H1 (cell line): ENCODE data around the gene UBE3A. TPM values are rescaled to one million over a fixed set of nuclear protein-coding genes. Genes with fewer than 3 reads are reported as not detected.

Source experiments
- CTCF ChIA-PET: fragments of 300-600 bp; sonication (Branson Sonifier 250); formaldehyde crosslinking; loops from one replicate; lab custom pipeline; 2021; ENCODE audit not compliant: partially characterized antibody; lab: Charles Lee
- POLR2A ChIA-PET: fragments of 300-600 bp; sonication (Branson Sonifier 250); formaldehyde crosslinking; loops from one replicate; lab custom pipeline; 2021; ENCODE audit warnings: inconsistent platforms; ENCODE audit not compliant: partially characterized antibody; lab: Charles Lee
- DNase-seq, 2 experiments: peaks; one replicate each; pipeline versions ENCODE4 v3.0.0 to v3.0.0-alpha.2; 2010 to 2022; ENCODE audit warnings: low spot score in 2 of 2, low read depth in 1 of 2, mixed read lengths in 1 of 2
- FAIRE-seq: peaks from 2 replicates; lab custom pipeline; 2011; peaks lifted over from hg19 to GRCh38; lab: Jason Lieb, UNC
- H2AFZ ChIP-seq: 2 replicates; pipeline ENCODE4 v1.8.1; 2012; ENCODE audit warnings: low read length, inconsistent platforms
- H2AK5ac ChIP-seq: 2 replicates; pipeline ENCODE4 v1.6.1; 2013; ENCODE audit warnings: low read depth, low read length
- H2BK120ac ChIP-seq: replicated peaks from 2 replicates; pipeline ENCODE3; 2013; ENCODE audit warnings: low read depth, low read length, inconsistent platforms
- H2BK12ac ChIP-seq: 2 replicates; pipeline ENCODE4 v1.6.1; 2013; ENCODE audit warnings: low read depth, low read length
- H2BK15ac ChIP-seq: 2 replicates; pipeline ENCODE4 v1.6.1; 2013; ENCODE audit warnings: low read length
- H2BK20ac ChIP-seq: 2 replicates; pipeline ENCODE4 v1.6.1; 2013; ENCODE audit warnings: low read length
- H2BK5ac ChIP-seq: 2 replicates; pipeline ENCODE4 v1.6.1; 2013; ENCODE audit warnings: low read depth, low read length
- H3K14ac ChIP-seq: 2 replicates; pipeline ENCODE4 v1.6.1; 2013; ENCODE audit warnings: inconsistent platforms; ENCODE audit not compliant: insufficient read length
- H3K18ac ChIP-seq: 2 replicates; pipeline ENCODE4 v1.6.1; 2013; ENCODE audit warnings: low read length; ENCODE audit errors: extremely low read depth
- H3K23ac ChIP-seq: 2 replicates; pipeline ENCODE4 v1.6.1; 2013; ENCODE audit warnings: inconsistent platforms; ENCODE audit not compliant: insufficient read length
- H3K23me2 ChIP-seq: 2 replicates; pipeline ENCODE4 v1.6.1; 2013; ENCODE audit warnings: low read depth, low read length
- H3K27ac ChIP-seq: 2 replicates; pipeline ENCODE4 v1.6.1; 2011; ENCODE audit warnings: low read depth, low read length, inconsistent platforms
- H3K27me3 ChIP-seq, 4 experiments: replicated peaks in 1 of 4; 1 replicate in 1 of 4; 2 replicates in 3 of 4; pipeline versions ENCODE4 v1.6.1 to v1.8.1; 2011 to 2013; ENCODE audit warnings: low read length in 3 of 4, mild to moderate bottlenecking in 3 of 4, inconsistent platforms in 2 of 4, mixed read lengths in 2 of 4, moderate library complexity in 1 of 4; ENCODE audit not compliant: control insufficient read depth in 3 of 4, insufficient read depth in 3 of 4; ENCODE audit errors: extremely low read depth in 1 of 4
- H3K36me3 ChIP-seq, 4 experiments: 2 replicates each; pipeline versions ENCODE4 v1.6.1 to v1.8.1; 2011 to 2013; ENCODE audit warnings: mild to moderate bottlenecking in 4 of 4, low read length in 3 of 4, moderate library complexity in 2 of 4, control low read depth in 1 of 4, inconsistent platforms in 1 of 4; ENCODE audit not compliant: insufficient read depth in 4 of 4, control insufficient read depth in 2 of 4
- H3K4ac ChIP-seq: replicated peaks from 2 replicates; pipeline ENCODE3; 2013; ENCODE audit warnings: low read length, low read depth, mixed read lengths, inconsistent platforms; ENCODE audit not compliant: insufficient read length
- H3K4me1 ChIP-seq, 4 experiments: replicated peaks in 1 of 4; 1 replicate in 1 of 4; 2 replicates in 3 of 4; pipeline versions ENCODE4 v1.6.1 to v1.8.1; 2011 to 2013; ENCODE audit warnings: low read length in 3 of 4, inconsistent platforms in 2 of 4, mixed read lengths in 1 of 4; ENCODE audit not compliant: insufficient read depth in 4 of 4, control insufficient read depth in 3 of 4
- H3K4me2 ChIP-seq, 2 experiments: 2 replicates each; pipeline versions ENCODE4 v1.6.1 to v1.8.1; 2011 to 2013; ENCODE audit warnings: low read depth in 2 of 2, low read length in 2 of 2, control low read depth in 1 of 2, inconsistent platforms in 1 of 2, mild to moderate bottlenecking in 1 of 2; ENCODE audit not compliant: insufficient read depth in 1 of 2
- H3K4me3 ChIP-seq, 4 experiments: fragments of 200-600, 300-600 bp in 1 of 4; sonication (generic), shearing (Covaris generic), sonication (Bioruptor Twin) in 1 of 4; 2 replicates each; pipeline versions ENCODE4 v1.5.1 to v1.8.1; 2011 to 2016; ENCODE audit warnings: low read length in 4 of 4, low read depth in 3 of 4, control low read depth in 2 of 4, inconsistent platforms in 2 of 4, mild to moderate bottlenecking in 2 of 4, mixed read lengths in 1 of 4, moderate library complexity in 1 of 4; ENCODE audit not compliant: insufficient read depth in 2 of 4; ENCODE audit errors: extremely low read depth in 1 of 4
- H3K56ac ChIP-seq: replicated peaks from 2 replicates; pipeline ENCODE3; 2013; ENCODE audit warnings: low read depth, mild to moderate bottlenecking, mixed read lengths, low read length, inconsistent platforms; ENCODE audit not compliant: insufficient read length
- H3K79me1 ChIP-seq: 2 replicates; pipeline ENCODE4 v1.6.1; 2013; ENCODE audit warnings: low read depth, low read length, control low read depth
- H3K79me2 ChIP-seq, 2 experiments: 2 replicates each; pipeline versions ENCODE4 v1.6.1 to v1.8.1; 2012 to 2013; ENCODE audit warnings: low read length in 2 of 2, mild to moderate bottlenecking in 2 of 2, inconsistent platforms in 1 of 2; ENCODE audit not compliant: insufficient read depth in 2 of 2, control insufficient read depth in 1 of 2
- H3K9ac ChIP-seq, 4 experiments: replicated peaks in 1 of 4; 1 replicate in 1 of 4; 2 replicates in 3 of 4; pipeline versions ENCODE4 v1.6.1 to v1.8.1; 2011 to 2013; ENCODE audit warnings: low read depth in 3 of 4, low read length in 3 of 4, control low read depth in 2 of 4, mild to moderate bottlenecking in 2 of 4, moderate library complexity in 2 of 4, inconsistent platforms in 1 of 4; ENCODE audit errors: extremely low read depth in 1 of 4
- H3K9me3 ChIP-seq, 2 experiments: 2 replicates each; pipeline versions ENCODE4 v1.6.1 to v1.8.1; 2012 to 2013; ENCODE audit warnings: mild to moderate bottlenecking in 2 of 2, moderate library complexity in 2 of 2, control low read depth in 1 of 2, inconsistent platforms in 1 of 2, low read depth in 1 of 2, low read length in 1 of 2, mixed read lengths in 1 of 2; ENCODE audit not compliant: insufficient read depth in 2 of 2
- H4K20me1 ChIP-seq, 2 experiments: replicated peaks in 1 of 2; 2 replicates each; pipeline versions ENCODE3 to v1.8.1; 2011 to 2013; ENCODE audit warnings: inconsistent platforms in 2 of 2, low read length in 2 of 2, mild to moderate bottlenecking in 1 of 2; ENCODE audit not compliant: insufficient read depth in 2 of 2, control insufficient read depth in 1 of 2
- H4K5ac ChIP-seq: 2 replicates; pipeline ENCODE4 v1.6.1; 2013; ENCODE audit warnings: low read length, low read depth, mixed read lengths, inconsistent platforms; ENCODE audit not compliant: insufficient read length
- H4K8ac ChIP-seq: 2 replicates; pipeline ENCODE4 v1.8.0; 2013; ENCODE audit warnings: mild to moderate bottlenecking, moderate library complexity, low read length, inconsistent platforms; ENCODE audit not compliant: insufficient read depth; ENCODE audit errors: extremely low read depth
- H4K91ac ChIP-seq: replicated peaks from 2 replicates; pipeline ENCODE3; 2013; ENCODE audit warnings: low read length, mixed read lengths, inconsistent platforms; ENCODE audit not compliant: insufficient read length
- ASH2L ChIP-seq: fragments of 200-600, 300-600 bp; sonication (generic); IDR thresholded peaks from one replicate; pipeline ENCODE4 v1.7.1; 2017; ENCODE audit warnings: low read length
- ATF3 ChIP-seq: IDR thresholded peaks from 2 replicates; pipeline ENCODE4 v1.6.1; 2011; ENCODE audit warnings: low read depth, mild to moderate bottlenecking, low read length; ENCODE audit not compliant: insufficient read depth
- CBX8 ChIP-seq: fragments of 300-800, 300-1000 bp; sonication (generic); IDR thresholded peaks from 2 replicates; pipeline ENCODE4 v1.7.1; 2016; ENCODE audit warnings: low read depth, low read length, borderline replicate concordance
- CREB1 ChIP-seq: IDR thresholded peaks from 2 replicates; pipeline ENCODE4 v1.6.1; 2012; ENCODE audit warnings: inconsistent platforms
- E2F6 ChIP-seq: IDR thresholded peaks from 2 replicates; pipeline ENCODE4 v1.6.1; 2012; ENCODE audit warnings: inconsistent platforms
- EP300 ChIP-seq, 2 experiments: IDR thresholded peaks; 1 replicate in 1 of 2; 2 replicates in 1 of 2; pipeline ENCODE4 v1.6.1; 2011 to 2012; ENCODE audit warnings: low read depth in 2 of 2, low read length in 2 of 2, mild to moderate bottlenecking in 2 of 2, borderline replicate concordance in 1 of 2, inconsistent platforms in 1 of 2, moderate library complexity in 1 of 2
- RBBP5 ChIP-seq: IDR thresholded peaks from 2 replicates; pipeline ENCODE4 v1.7.1; 2012; ENCODE audit warnings: low read depth, mild to moderate bottlenecking, inconsistent platforms, low read length, moderate library complexity, borderline replicate concordance
- RFX5 ChIP-seq: IDR thresholded peaks from 2 replicates; pipeline ENCODE4 v1.6.1; 2011; ENCODE audit warnings: low read depth, low read length, improper control_type of control experiment, borderline replicate concordance
- RNF2 ChIP-seq: fragments of 200-900, 300-1000 bp; sonication (generic); IDR thresholded peaks from 2 replicates; pipeline ENCODE4 v1.7.1; 2016; ENCODE audit warnings: borderline replicate concordance, low read depth, mild to moderate bottlenecking, antibody characterized with exemption, low read length; ENCODE audit not compliant: poor library complexity, severe bottlenecking; ENCODE audit errors: missing control alignments
- RXRA ChIP-seq: IDR thresholded peaks from 2 replicates; pipeline ENCODE4 v1.6.1; 2011; ENCODE audit warnings: low read depth, mild to moderate bottlenecking, low read length, moderate library complexity; ENCODE audit not compliant: insufficient read depth
- SP1 ChIP-seq: IDR thresholded peaks from 2 replicates; pipeline ENCODE4 v1.6.1; 2011; ENCODE audit warnings: low read depth, low read length
- SP4 ChIP-seq: IDR thresholded peaks from 2 replicates; pipeline ENCODE4 v1.6.1; 2012; ENCODE audit warnings: low read length, inconsistent platforms
- TAF1 ChIP-seq: IDR thresholded peaks from 2 replicates; pipeline ENCODE4 v1.6.1; 2011; ENCODE audit warnings: mild to moderate bottlenecking, low read depth, low read length
- ZNF274 ChIP-seq: IDR thresholded peaks from 2 replicates; pipeline ENCODE4 v1.7.0; 2012; ENCODE audit warnings: low read length, borderline replicate concordance; ENCODE audit errors: extremely low read depth
- polyA plus RNA-seq, 7 experiments: library from polyadenylated mRNA; depleted of rRNA in 3 of 7; stranded (reverse) in 5 of 7; unstranded in 2 of 7; fragments of >200 nt in 5 of 7; fragments of 200-250 nt in 2 of 7; gene quantifications; 1 replicate in 5 of 7; 2 replicates in 1 of 7; 4 replicates in 1 of 7; pipeline versions ENCODE4 v1.2.1 to v1.2.3, GENCODE V29; 2011 to 2013; ENCODE audit warnings: missing spikeins in 2 of 7, mixed read lengths in 2 of 7
- total RNA-seq: library from RNA; stranded (reverse); fragmentation: NEBNext Ultra II Directional; extraction: Animal tissue kit (Norgen Biotek cat#: 25700); gene quantifications from 2 replicates; pipeline ENCODE4 v1.2.1, GENCODE V29; 2021

The UBE3A gene
- total and polyA plus RNA-seq, 2 of the 8 experiments (the other 6 are each of a cell fraction or from before 2014, with no cell fraction given) = 13.8 to 110 TPM

- H3K23me2 ChIP-seq = peaks cover 7% of the 10 kb centered on the region
- no peak overlapping the region for H2BK12ac ChIP-seq
- H3K4me2 ChIP-seq = no peak overlapping the region
- no peak overlapping the region for H3K4me3 ChIP-seq
- H3K27ac ChIP-seq = no peak overlapping the region
- H3K79me1 ChIP-seq = no peaks in the 10 kb centered on the region; the same call in 1 of the 2 replicates
- no peak for DNase-seq
- H3K14ac ChIP-seq = no peak overlapping the region
- no peak overlapping the region for H4K5ac ChIP-seq
- H3K18ac ChIP-seq = no peak overlapping the region
- H2AK5ac ChIP-seq = no peak overlapping the region
- no peak overlapping the region for H2BK20ac ChIP-seq
- H3K79me2 ChIP-seq = peaks cover 18 to 20% of the 10 kb centered on the region in 2 experiments
- H4K91ac ChIP-seq = no peak overlapping the region
- no peaks in the 10 kb centered on the region for H3K27me3 ChIP-seq
- H2BK5ac ChIP-seq = no peak overlapping the region
- no peak overlapping the region for H2AFZ ChIP-seq
- H3K4me1 ChIP-seq = no peaks in the 10 kb centered on the region; a peak in 3 of 7 replicates
- H2BK15ac ChIP-seq = no peak overlapping the region
- no peak overlapping the region for H2BK120ac ChIP-seq
- H4K20me1 ChIP-seq = peaks cover 4 to 9% of the 10 kb centered on the region in 2 experiments
- no peaks in the 10 kb centered on the region for H3K36me3 ChIP-seq
- POLR2A ChIA-PET = interaction anchor here (1.2 kb wide), 1 partner anchor 9 kb away, joined by 3 read pairs; no protein-coding TSS in a partner anchor
- CTCF ChIA-PET = no interaction called here
- no peak overlapping the region for H4K8ac ChIP-seq
- H3K56ac ChIP-seq = no peak overlapping the region
- H3K9me3 ChIP-seq = no peaks in the 10 kb centered on the region
- no peak overlapping the region for H3K9ac ChIP-seq
- no peak for FAIRE-seq
- H3K23ac ChIP-seq = no peak overlapping the region
- H3K4ac ChIP-seq = no peak overlapping the region
- TF ChIP-seq RBBP5 (no peak), RFX5 (no peak), SP1 (no peak), ATF3 (no peak), EP300 (IDR thresholded peaks at IDR 0.05; ENCODE audit: borderline replicate concordance in 1 of 2, low read depth in 2 of 2, low read length in 2 of 2) (no peak), ZNF274 (no peak), ASH2L (no peak), SP4 (no peak), E2F6 (no peak), CREB1 (no peak), RXRA (no peak), RNF2 (no peak), TAF1 (no peak), CBX8 (no peak)
These were observed 2.3 kb upstream of the UBE3A start for GRCh38 chr15:25441111-25441510.
